ENCODE data around the gene RNF32. TPM values are rescaled to one million over a fixed set of nuclear protein-coding genes. Genes with fewer than 3 reads are reported as not detected.
A peak's percentile ranks its signal among the peaks of the same experiment; 100 is the strongest.
"Not testable (repeated sequence)": the region's sequence is repeated elsewhere in the genome, so short reads cannot be mapped to it uniquely, and the experiment has no call there.

The RNF32 gene
- total RNA-seq, 1 experiment from 2014 or later, result 2.2 TPM

GRCh38 chr7:156611014-156612010 is 29.3 kb upstream of the RNF32 start:
- in situ Hi-C loops (cut with HindIII; ENCODE audit: low sequenced_read_pairs), result no loop called here
- no peak for DNase-seq (ENCODE audit: low spot score)

- no peak for DNase-seq (ENCODE audit: low spot score)
- in situ Hi-C loops (cut with HindIII; ENCODE audit: low sequenced_read_pairs), result no loop called here
Measured at GRCh38 chr7:156612930-156613329, 27.6 kb upstream of the RNF32 start.

GRCh38 chr7:156614434-156615264 is 25.9 kb upstream of the RNF32 start:
- in situ Hi-C loops (cut with HindIII; ENCODE audit: low sequenced_read_pairs), result no loop called here
- DNase-seq (ENCODE audit: low spot score), result no peak

- DNase-seq (ENCODE audit: low spot score), result no peak
- in situ Hi-C loops (cut with HindIII; ENCODE audit: low sequenced_read_pairs), result no loop called here
Measured at GRCh38 chr7:156616269-156617202, 24.0 kb upstream of the RNF32 start.

- in situ Hi-C loops (cut with HindIII; ENCODE audit: low sequenced_read_pairs), result no loop called here
- no peak for DNase-seq (ENCODE audit: low spot score)
Measured at GRCh38 chr7:156617215-156617614, 23.4 kb upstream of the RNF32 start.

GRCh38 chr7:156618078-156618779 is 22.3 kb upstream of the RNF32 start:
- DNase-seq (ENCODE audit: low spot score), result no peak
- in situ Hi-C loops (cut with HindIII; ENCODE audit: low sequenced_read_pairs), result no loop called here

GRCh38 chr7:156618780-156619367 is 21.7 kb upstream of the RNF32 start:
- in situ Hi-C loops (cut with HindIII; ENCODE audit: low sequenced_read_pairs), result no loop called here
- DNase-seq (ENCODE audit: low spot score), result no peak

- in situ Hi-C loops (cut with HindIII; ENCODE audit: low sequenced_read_pairs); DNase-seq (ENCODE audit: low spot score): not testable (repeated sequence)
Measured at GRCh38 chr7:156619488-156620290, 20.9 kb upstream of the RNF32 start.

GRCh38 chr7:156620291-156620675 is 20.3 kb upstream of the RNF32 start:
- no peak for DNase-seq (ENCODE audit: low spot score)
- in situ Hi-C loops (cut with HindIII; ENCODE audit: low sequenced_read_pairs), result no loop called here

- no peak for DNase-seq (ENCODE audit: low spot score)
- in situ Hi-C loops (cut with HindIII; ENCODE audit: low sequenced_read_pairs), result no loop called here
Measured at GRCh38 chr7:156621652-156622051, 18.9 kb upstream of the RNF32 start.

- in situ Hi-C loops (cut with HindIII; ENCODE audit: low sequenced_read_pairs), result no loop called here
- peak; percentile 11 for DNase-seq (ENCODE audit: low spot score)
Measured at GRCh38 chr7:156625580-156625979, 15.0 kb upstream of the RNF32 start.

- in situ Hi-C loops (cut with HindIII; ENCODE audit: low sequenced_read_pairs), result no loop called here
- no peak for DNase-seq (ENCODE audit: low spot score)
Measured at GRCh38 chr7:156626220-156626895, 14.2 kb upstream of the RNF32 start.

- no peak for DNase-seq (ENCODE audit: low spot score)
- in situ Hi-C loops (cut with HindIII; ENCODE audit: low sequenced_read_pairs), result no loop called here
Measured at GRCh38 chr7:156628562-156628961, 12.0 kb upstream of the RNF32 start.

- DNase-seq (ENCODE audit: low spot score), result no peak
- in situ Hi-C loops (cut with HindIII; ENCODE audit: low sequenced_read_pairs), result no loop called here
Measured at GRCh38 chr7:156629873-156630272, 10.7 kb upstream of the RNF32 start.

- no peak for DNase-seq (ENCODE audit: low spot score)
- in situ Hi-C loops (cut with HindIII; ENCODE audit: low sequenced_read_pairs), result no loop called here
Measured at GRCh38 chr7:156634117-156634516, 6.5 kb upstream of the RNF32 start.

- DNase-seq (ENCODE audit: low spot score), result no peak
- in situ Hi-C loops (cut with HindIII; ENCODE audit: low sequenced_read_pairs), result no loop called here
Measured at GRCh38 chr7:156635529-156636385, 4.8 kb upstream of the RNF32 start.

Data from G401 (cell line).